ENCODE results near the gene ID1.
"Not testable (repeated sequence)": the region's sequence is repeated elsewhere in the genome, so short reads cannot be mapped to it uniquely, and the experiment has no call there.

Gene ID1

GRCh38 chr20:31573555-31574321 lies 31.4 kb upstream of the ID1 start:
- DNase-seq: no peak

- not testable (repeated sequence) for DNase-seq
Observed at GRCh38 chr20:31574986-31575385, 30.1 kb upstream of the ID1 start.

- no peak for DNase-seq
Observed at GRCh38 chr20:31576751-31577150, 28.3 kb upstream of the ID1 start.

GRCh38 chr20:31577194-31577593 lies 27.9 kb upstream of the ID1 start:
- no peak for DNase-seq

DNA sequence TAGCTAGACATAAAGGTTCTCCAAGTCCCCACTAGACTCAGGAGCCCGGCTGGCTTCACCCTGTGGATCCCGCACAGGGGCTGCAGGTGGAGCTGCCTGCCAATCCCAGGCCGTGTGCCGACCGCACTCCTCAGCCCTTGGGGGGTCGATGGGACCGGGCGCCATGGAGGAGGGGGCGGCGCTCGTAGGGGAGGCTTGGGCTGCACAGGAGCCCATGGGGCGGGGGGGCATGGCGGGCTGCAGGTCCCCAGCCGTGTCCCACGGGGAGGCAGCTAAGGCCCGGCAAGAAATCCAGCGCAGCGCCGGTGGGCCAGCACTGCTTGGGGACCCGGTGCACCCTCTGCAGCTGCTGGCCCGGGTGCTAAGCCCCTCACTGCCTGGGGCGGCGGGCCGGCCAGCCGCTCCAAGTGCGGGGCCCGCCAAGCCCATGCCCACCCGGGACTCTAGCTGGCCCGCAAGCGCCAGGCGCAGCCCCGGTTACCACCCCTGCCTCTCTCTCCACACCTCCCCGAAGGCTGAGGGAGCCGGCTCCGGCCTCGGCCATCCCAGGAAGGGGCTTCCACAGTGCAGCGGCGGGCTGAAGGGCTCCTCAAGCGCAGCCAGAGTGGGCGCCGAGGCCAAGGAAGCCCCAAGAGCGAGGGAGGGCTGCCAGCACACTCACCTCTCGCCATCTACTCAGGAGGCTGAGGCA lies 26.5 kb upstream of the ID1 start:
- no peak for DNase-seq

GRCh38 chr20:31579245-31579644 lies 25.8 kb upstream of the ID1 start:
- DNase-seq: no peak

DNA sequence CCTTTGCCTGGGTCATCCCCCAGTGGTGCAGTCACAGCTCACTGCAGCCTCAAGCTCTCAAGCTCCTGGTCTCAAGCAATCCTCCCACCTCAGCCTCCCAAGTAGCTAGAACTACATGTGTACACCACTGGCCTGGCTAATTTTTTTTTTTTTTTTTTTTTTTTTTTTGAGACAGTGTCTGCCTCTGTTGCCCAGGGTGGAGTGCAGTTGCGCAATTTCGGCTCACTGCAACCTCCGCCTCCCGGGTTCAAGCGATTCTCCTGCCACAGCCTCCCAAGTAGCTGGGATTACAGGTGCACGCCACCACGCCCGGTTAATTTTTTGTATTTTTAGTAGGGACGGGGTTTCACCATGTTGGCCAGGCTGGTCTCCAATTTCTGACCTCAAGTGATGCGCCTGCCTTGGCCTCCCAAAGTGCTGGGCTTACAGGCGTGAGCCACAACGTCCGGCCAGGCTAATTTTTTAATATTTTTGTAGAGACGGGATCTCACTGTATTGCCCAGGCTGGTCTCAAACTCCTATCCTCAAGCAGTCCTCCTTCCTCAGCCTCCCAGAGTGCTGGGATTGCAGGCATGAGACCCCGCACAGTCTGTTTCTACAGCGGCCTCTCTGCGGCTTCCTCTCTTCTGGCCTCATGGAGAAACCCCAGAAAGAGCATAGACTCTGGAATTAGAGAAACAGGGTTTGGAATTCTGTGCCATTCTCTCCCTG lies 25.0 kb upstream of the ID1 start:
- DNase-seq: not testable (repeated sequence)

DNA sequence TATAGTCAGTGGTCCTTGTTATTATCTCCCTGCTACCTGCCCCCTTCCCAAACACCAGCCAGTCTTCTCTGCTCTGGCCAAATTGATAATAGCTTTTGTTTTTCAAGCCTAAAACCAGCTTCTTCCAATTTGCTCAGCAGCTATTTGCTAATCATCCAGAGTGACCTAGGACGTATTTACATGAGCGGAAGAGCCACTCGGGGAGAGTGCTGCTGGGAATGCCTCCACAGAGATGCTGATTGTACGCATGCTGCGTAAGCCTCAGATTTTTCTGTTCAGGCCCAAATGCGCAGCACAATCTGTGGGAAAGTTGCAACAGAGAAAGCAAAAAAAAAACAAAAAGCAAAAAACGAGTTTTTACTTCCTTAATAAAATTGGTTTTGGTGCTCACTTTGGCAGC lies 24.4 kb upstream of the ID1 start:
- DNase-seq: no peak

DNA sequence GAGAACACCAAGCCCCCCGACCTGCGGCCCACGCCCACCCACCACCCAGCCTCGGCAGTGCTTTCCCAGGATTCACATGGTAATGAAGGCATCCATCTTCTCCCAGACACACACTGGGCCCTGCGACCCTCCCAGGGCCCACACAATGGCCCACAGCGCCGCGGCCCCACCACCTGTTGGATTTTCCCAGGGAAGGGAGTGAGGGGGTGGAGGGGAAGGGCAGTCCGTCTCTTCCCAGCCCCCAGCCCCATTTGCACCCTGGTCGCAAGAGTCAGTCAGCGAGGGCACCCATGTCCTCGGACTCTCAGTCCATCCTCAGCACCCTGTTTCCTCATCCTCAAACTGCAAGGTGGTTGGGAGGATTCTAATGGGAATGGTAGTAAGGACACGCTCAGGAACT lies 23.7 kb upstream of the ID1 start:
- DNase-seq: no peak

DNA sequence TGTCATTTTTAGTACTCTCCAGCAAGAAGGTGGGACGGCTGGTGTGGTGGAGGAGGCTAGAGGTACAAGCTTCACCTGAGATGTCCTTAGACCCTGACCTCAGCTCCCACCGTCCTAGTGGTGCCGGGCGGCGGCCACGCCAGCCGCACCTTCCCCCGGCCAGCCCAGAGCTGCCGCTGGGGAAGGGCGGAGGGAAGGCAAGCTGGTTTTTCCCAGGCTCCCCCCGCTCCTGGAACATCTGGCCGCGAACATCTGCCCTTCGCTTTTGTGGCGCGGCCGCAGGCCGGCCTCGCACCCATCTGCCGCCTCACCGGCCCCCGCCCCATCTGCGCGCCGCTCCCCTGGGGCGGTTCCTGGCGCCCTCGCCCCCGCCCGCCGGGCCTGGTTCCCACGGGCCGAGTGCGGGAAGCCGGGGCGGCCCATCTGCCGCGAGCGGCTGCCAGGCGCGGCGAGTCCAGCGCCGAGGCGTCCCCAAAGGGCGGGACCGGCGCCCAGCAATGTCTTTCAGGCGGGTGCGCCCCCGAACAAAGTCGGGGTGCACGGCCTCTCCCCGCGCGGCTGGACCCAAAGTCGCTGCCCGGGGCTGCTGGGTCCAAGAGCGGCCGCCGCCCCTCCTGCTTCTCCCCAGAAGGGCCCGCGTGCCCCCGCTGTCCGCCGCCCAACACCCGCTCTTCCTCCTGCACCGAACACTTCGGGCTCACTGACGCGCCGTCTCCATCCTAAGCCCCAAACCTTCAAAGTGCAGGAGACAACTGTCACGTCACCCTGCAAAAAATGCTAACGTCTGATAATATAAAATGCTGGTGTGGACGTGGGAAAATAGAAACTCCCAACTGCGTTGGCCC lies 17.3 kb upstream of the ID1 start:
- no peak for DNase-seq

- no peak for DNase-seq
Observed at GRCh38 chr20:31590717-31591225, 14.3 kb upstream of the ID1 start.

- DNase-seq: no peak
Observed at GRCh38 chr20:31593221-31594001, 11.7 kb upstream of the ID1 start.

DNA sequence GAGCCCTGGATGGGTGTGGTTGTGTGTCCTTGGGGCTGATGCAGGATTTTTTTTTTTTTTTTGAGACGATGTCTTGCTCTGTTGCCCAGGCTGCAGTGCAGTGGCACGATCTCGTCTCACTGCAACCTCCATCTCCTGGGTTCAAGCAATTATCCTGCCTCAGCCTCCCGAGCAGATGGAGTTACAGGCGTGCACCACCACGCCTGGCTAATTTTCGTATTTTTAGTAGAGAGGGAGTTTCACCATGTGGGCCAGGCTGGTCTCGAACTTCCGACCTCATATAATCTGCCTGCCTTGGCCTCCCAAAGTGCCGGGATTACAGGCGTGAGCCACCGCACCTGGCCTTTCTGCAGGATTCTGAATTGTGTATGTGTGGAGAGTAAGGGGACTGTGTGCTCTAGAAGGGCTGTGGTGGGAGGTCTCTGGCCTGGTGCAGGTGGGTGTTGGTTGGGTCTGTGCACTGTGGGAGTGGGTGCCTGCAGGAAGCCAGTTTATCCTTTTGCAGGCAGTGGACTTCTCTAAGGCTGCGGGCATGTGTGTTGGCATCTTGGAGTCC lies 11.0 kb upstream of the ID1 start:
- no peak for DNase-seq

GRCh38 chr20:31594558-31595379 lies 10.3 kb upstream of the ID1 start:
- DNase-seq: no peak

DNA sequence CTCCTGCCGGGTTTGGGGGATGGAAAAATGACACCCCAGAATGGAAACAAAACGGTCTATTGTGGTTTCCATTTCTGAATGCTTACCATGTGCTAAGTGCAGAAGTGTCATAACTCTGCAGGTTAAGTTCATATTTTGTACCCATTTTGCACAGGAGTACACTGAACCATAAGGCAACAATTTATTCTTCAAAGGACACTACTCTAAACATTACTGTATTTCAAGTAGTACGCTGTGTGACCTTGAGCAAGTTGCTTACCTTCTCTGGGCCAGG lies 9.8 kb upstream of the ID1 start:
- DNase-seq: no peak

- DNase-seq: no peak
Observed at GRCh38 chr20:31595654-31596411, 9.3 kb upstream of the ID1 start.

DNA sequence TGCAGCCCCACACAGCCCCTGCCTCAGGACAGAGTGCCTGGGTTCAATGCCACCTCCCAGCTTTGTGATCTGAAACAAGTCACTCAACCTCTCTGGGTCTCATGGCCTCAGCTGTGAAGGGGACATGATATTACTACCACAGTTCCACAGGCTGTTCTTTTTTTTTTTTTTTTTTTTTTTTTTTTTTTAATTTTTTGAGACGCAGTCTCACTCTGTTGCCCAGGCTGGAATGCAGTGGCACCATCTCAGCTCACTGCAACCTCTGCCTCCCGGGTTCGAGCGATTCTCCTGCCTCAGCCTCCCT lies 8.7 kb upstream of the ID1 start:
- DNase-seq: not testable (repeated sequence)

DNA sequence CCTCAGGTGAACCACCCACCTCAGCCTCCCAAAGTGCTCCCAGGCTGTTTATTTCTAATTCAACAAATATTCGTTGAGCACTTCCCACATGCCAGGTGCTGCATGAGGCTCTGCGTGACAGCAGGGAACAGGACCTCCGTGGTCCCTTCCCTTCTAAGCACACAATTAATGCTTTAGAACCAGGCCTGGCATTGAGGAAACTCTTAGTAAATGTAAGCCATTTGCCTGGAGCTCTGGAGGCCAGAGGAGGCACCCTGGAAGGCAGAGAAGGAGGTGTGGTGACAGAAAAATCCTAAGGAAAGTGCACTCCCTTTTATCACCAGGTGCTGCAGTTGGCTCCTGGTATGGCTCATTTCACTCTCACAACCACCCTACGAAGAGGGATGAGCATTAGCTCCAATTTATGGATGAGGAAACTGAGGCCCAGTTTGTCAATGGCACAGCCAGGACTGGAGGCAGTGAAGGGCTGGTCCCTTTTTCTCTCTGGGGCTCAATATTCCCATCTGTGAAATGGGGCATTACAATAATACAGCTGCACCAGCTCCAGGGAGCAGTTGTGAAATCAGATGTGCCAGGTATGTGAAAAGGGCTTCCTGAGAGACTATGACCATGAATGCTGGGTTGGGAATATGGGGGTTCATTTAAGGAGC lies 8.1 kb upstream of the ID1 start:
- no peak for DNase-seq

DNA sequence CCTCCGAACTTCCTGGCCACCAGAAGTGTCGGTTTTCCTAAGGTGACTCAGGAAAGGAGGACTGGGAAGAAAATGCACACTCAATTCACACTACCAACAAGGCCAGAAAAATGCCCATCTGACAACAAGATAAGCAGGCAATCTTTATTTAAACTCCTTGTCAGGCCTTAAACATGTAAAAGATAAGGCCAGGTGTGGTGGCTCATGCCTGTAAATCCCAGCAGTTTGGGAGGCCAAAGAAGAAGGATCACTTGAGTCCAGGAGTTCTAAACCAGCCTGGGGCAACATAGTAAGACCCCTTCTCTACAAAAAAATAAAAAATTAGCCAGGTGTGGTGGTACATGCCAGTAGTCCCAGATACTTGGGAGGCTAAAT lies 7.6 kb upstream of the ID1 start:
- no peak for DNase-seq

- no peak for DNase-seq
Observed at GRCh38 chr20:31602431-31602778, 2.7 kb upstream of the ID1 start.

All from activated CD8-positive, alpha-beta memory T cell treated with anti-CD3 and anti-CD28 coated beads, Interleukin-2, amount 50 U/mL, for 48 hours (primary cell).